Mesodermal cell (in vitro differentiated cells): ENCODE measurements around the gene SPECC1.

Experiments
- H3K27ac ChIP-seq: 2 replicates; pipeline ENCODE4 v1.7.0; 2013; ENCODE audit warnings: mild to moderate bottlenecking, low read depth, low read length, moderate library complexity; ENCODE audit not compliant: severe bottlenecking
- H3K36me3 ChIP-seq: 2 replicates; pipeline ENCODE4 v1.7.1; 2013; ENCODE audit warnings: mild to moderate bottlenecking, low read length, moderate library complexity; ENCODE audit not compliant: control insufficient read depth, insufficient read depth
- H3K4me1 ChIP-seq: one replicate; pipeline ENCODE4 v1.7.1; 2013; ENCODE audit warnings: mild to moderate bottlenecking, low read length; ENCODE audit not compliant: insufficient read depth, control insufficient read depth, poor library complexity, severe bottlenecking
- H3K4me3 ChIP-seq: 2 replicates; pipeline ENCODE4 v1.7.0; 2013; ENCODE audit warnings: low read length, control low read depth, mild to moderate bottlenecking; ENCODE audit not compliant: insufficient read depth, poor library complexity, severe bottlenecking; ENCODE audit errors: extremely low read depth
- H3K9me3 ChIP-seq: 2 replicates; pipeline ENCODE4 v1.7.1; 2013; ENCODE audit warnings: mild to moderate bottlenecking, low read length, moderate library complexity; ENCODE audit not compliant: control insufficient read depth
- WGBS, 2 experiments: methylation state at CpG; one replicate each; pipeline ENCODE4 v1.1.5; 2013; ENCODE audit warnings: missing lambda C conversion rate in 2 of 2; ENCODE audit not compliant: insufficient coverage in 2 of 2; 5-methylcytosine and 5-hydroxymethylcytosine counted together

The SPECC1 gene

DNA sequence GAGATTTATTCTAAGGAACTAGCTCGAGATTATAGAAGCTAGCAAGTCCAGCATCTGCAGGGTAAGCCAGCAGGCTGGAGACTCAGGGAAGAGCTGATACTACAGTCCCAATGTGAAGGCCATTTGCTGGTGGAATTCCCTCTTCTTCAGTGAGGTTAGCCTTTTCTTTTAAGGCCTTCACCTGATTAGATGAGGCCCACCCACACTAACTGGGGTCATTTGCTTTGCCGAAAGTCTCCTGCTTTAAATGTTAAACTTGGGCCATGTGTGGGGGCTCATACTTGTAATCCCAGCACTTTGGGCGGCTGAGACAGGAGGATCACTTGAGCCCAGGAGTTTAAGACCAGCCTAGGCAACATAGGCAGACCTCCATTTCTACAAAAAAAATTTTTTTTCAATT is 289.9 kb downstream of the SPECC1 start:
- no peak overlapping the region for H3K27ac ChIP-seq
- H3K36me3 ChIP-seq: peaks cover 38% of the 10 kb centered on the region
- 86 to 95% methylated on average over 2 to 3 of the region's 3 CpGs for WGBS, 2 experiments
- no peaks in the 10 kb centered on the region for H3K9me3 ChIP-seq
- H3K4me1 ChIP-seq: peaks cover 12% of the 10 kb centered on the region
- no peak overlapping the region for H3K4me3 ChIP-seq

DNA sequence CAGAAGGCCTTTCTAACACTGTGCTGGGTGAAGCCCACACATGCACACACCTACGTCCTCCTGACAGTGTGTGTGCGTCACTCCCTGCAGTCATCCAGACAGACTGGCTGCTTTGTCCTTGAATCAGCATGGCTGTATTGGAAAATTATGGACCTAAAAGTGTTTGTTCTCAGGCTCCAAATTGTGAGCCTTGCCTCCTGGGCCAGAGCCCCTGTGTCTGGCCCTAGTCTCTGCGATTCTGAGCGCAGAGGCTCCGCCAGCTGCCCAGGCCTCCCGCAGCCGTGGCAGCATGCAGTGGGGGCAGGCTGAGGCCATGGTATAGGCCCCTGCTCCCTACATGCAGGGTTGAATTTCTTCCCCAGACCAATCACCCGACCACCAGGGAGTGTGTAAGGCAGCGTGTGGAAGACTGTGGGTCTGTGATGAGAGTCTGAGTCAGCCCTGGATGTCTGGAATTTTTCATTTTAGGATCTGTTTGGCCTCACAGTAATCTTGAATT is 291.3 kb downstream of the SPECC1 start:
- 87 to 90% methylated on average over 3 to 5 of the region's 9 CpGs for WGBS, 2 experiments
- H3K4me1 ChIP-seq: peaks cover 12% of the 10 kb centered on the region
- peaks cover 52% of the 10 kb centered on the region for H3K36me3 ChIP-seq
- H3K9me3 ChIP-seq: peaks cover 6% of the 10 kb centered on the region
- H3K4me3 ChIP-seq: no peak overlapping the region
- H3K27ac ChIP-seq: peak overlapping the region; percentile 85

DNA sequence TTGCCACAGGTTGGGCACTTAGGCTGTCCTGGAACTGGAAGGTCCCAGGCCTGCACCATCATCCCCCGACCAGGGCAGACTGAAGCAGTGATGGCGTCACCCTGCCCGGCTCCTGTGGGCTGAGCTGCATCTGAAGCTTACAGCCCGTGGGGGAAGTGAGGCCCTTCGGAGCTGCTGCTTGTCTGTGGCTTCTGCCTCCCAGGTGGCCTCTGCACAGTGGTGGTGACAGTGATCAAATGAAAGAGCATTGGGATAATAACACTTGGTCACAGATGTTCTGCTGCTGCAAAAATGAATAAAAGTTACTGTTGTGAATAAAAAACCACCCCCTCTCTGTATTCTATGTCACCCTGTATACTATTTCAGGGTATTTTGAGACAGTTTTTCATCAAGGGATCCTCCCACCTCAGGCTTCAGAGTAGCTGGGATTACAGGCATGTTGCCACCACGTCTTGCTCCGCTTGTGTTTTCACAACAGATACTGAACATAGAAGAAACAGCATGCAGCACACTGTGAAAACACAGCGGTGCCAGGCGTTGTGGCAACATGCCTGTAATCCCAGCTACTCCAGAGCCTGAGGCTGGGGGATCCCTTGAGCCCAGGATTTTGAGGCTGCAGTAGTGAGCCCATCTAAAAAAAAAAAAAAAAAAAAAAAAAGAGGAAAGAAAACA is 293.2 kb downstream of the SPECC1 start:
- Histone ChIP-seq H3K9me3 (peaks cover 18% of the 10 kb centered on the region), H3K27ac (no peak overlapping the region), H3K4me1 (peaks cover 12% of the 10 kb centered on the region), H3K36me3 (peaks cover 61% of the 10 kb centered on the region), H3K4me3 (no peak overlapping the region)
- 92 to 93% methylated on average over 9 of the region's 9 CpGs for WGBS, 2 experiments

DNA sequence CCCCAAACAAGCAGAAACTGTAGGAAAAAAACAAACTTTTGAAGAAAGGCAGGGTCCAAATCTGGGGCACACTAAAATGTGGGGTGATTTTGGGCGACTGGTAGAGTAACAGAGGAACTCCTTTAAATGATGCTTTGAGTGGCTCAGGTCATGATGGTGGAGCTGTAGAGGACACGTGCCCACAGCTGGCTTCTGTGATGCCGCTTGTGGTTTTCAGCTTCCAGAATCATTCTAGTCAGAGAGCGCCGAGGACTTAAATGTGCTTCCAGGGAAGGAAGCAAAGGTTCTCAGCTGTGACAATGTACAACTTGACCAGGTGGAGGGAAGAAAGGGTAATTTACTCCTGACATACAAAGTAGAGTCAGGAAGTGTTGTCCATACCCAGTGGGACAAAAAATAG is 295.8 kb downstream of the SPECC1 start:
- Histone ChIP-seq H3K9me3 (peaks cover 20% of the 10 kb centered on the region), H3K4me1 (peaks cover 7% of the 10 kb centered on the region), H3K36me3 (peaks cover 57% of the 10 kb centered on the region), H3K27ac (no peak overlapping the region), H3K4me3 (no peak overlapping the region)
- WGBS, 2 experiments: 94% methylated on average over 5 of the region's 5 CpGs

DNA sequence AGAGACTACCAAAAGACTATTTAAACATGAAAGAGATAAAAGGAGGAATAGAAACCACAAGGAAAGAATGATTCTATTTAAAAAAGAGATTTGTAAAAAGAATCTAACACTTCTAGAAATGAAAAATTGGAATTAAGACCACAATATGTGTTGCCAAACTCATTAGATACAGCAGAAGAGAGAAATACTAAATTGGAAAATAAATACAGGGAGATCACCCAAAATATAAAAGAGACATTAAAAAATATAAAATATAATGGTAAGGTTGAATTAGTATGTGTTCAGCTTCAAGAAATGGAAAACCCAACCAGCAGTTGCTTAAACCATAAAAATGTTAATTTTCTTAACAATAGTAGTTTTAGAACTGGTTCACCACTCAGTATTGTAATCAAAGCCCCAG is 297.8 kb downstream of the SPECC1 start:
- Histone ChIP-seq H3K36me3 (peaks cover 58% of the 10 kb centered on the region), H3K4me3 (no peak overlapping the region), H3K9me3 (peaks cover 20% of the 10 kb centered on the region), H3K27ac (no peak overlapping the region), H3K4me1 (no peaks in the 10 kb centered on the region)

DNA sequence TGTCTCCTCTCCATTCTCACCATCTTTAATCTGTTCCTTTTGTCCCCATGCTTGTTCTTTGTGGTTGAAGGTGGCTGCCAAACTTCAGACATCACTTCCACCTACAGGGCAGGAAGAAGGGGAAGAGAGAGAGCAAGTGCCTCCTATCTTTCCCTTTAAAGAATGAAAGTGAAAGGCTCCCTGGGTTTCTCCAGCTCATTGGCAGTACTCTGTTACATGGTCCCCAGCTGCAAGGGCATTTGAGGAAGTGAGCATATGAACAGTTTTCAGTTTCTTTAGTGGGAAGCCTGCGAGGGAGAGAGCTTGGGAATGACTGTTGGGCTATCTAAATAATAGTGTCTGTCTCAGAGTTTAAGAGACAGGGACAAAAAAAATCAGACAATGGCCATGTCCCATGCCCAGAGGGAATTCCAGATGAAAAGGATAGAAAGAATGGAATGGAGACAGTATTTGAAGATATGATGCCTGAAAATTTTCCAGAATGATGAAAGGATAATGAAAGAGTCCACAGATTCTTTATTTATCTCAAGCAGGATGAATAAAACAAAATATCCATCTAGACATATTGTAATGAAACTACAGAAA is 298.3 kb downstream of the SPECC1 start:
- WGBS, 2 experiments: 100% methylated on average over 1 of the region's 1 CpG
- Histone ChIP-seq H3K4me3 (no peak overlapping the region), H3K9me3 (peaks cover 20% of the 10 kb centered on the region), H3K36me3 (peaks cover 55% of the 10 kb centered on the region), H3K4me1 (no peaks in the 10 kb centered on the region), H3K27ac (no peak overlapping the region)

DNA sequence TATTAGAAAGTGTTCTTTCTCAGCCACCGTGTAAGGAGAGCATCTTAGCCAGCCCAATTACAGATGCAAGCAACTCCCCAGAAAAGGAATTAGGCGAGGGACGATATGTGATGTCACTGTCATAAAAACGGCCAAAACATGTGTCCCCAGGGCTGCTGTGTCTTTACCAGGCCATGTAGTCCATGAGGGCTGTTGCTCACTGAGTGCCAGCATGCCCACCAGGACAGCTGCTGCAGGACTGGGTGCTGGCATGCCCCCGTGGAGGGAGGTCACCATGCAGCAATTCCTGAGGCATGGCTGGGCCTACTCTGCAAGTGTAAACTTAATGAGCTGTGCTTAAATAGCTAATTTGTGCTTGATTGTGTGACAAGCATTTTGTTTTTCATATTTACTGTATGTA is 301.3 kb downstream of the SPECC1 start:
- 95 to 97% methylated on average over 4 to 5 of the region's 5 CpGs for WGBS, 2 experiments

DNA sequence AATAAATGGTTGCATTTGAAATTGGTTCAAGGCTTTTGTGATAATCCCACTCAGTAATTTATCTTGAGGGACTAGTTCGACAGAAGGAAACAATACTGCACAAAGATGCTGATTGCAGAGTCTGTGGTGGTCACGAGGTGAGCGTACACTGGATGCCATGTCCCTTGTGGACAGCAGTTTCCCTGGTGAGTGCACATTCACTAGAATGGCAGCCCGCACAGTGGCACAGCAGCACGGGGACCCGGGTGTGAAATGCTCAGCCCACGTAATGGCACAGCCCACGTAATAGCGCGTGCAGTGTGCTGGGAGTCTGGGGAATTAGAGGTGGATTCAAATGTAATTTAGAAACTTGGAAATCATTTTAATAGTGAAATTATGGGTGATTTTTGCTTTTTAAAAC is 304.1 kb downstream of the SPECC1 start:
- Histone ChIP-seq H3K9me3 (no peaks in the 10 kb centered on the region), H3K4me1 (no peaks in the 10 kb centered on the region), H3K27ac (no peak overlapping the region), H3K36me3 (peaks cover 48% of the 10 kb centered on the region), H3K4me3 (no peak overlapping the region)
- 97 to 99% methylated on average over 10 of the region's 10 CpGs for WGBS, 2 experiments

More for the DNA sequence above, 301.3 kb downstream of the SPECC1 start:
- Histone ChIP-seq H3K36me3 (peaks cover 60% of the 10 kb centered on the region), H3K4me3 (no peak overlapping the region), H3K27ac (no peak overlapping the region), H3K9me3 (peaks cover 14% of the 10 kb centered on the region), H3K4me1 (no peaks in the 10 kb centered on the region)

DNA sequence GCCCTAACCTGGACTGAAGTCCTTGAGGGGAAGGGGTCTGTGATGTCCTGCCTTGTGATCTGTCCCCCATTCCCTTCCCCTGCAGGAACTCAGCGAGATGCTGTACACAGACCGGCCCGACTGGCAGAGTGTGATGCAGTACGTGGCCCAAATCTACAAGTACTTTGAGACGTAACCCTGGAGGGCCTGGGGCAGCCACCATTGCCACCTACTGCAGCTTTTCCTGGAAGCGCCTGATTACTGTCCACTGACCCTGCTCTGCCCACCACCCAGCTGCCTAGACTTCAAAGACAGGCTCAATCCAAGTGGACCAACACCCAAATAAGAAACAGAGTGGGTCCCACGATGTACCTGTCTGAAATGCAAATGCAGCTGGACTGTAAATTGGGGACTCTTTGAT is 304.7 kb downstream of the SPECC1 start:
- H3K9me3 ChIP-seq: no peaks in the 10 kb centered on the region
- WGBS, 2 experiments: 88 to 95% methylated on average over 6 to 7 of the region's 7 CpGs
- H3K36me3 ChIP-seq: peaks cover 44% of the 10 kb centered on the region
- no peak overlapping the region for H3K27ac ChIP-seq
- no peak overlapping the region for H3K4me3 ChIP-seq
- H3K4me1 ChIP-seq: no peaks in the 10 kb centered on the region

DNA sequence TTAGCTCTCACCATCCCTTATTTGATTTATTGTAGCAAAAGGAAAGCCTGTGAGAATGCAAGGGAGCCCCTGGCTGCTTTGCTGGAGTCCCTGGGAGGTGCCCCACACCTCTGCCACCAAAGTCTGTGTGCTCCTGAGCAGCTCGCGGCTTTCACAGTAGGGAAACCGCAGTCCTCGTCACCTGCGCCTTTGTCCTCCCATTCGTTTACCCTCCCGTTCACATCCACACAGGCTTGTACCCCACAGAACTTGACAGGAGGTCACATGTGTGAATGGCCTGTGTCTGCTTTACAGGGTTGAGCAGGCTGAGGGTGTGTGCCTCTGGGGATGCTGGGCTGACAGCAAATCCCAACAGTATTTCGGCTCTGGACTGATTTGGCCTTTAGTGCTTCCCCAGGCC is 305.7 kb downstream of the SPECC1 start:
- 94 to 100% methylated on average over 3 to 6 of the region's 8 CpGs for WGBS, 2 experiments
- no peak overlapping the region for H3K27ac ChIP-seq
- no peak overlapping the region for H3K4me3 ChIP-seq

DNA sequence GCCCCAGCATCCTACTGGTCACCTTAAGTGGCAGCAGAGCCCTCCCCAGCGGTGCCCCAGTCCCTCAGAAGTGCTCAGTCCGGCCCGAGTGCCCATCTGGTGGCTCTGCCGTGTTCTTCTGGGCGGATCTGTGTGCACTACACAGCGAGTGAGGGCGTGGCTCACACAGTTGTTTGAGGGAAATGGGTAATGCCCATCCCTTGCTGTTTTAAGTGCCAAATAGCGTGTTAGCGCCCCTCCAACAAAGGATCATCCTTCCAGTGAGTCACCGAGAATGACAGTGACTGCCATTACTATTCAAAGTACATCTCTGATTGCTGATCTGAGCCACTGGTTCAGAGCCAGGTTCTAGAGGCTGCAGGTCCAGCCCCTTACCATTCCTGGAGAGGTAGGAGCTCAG is 306.2 kb downstream of the SPECC1 start:
- Histone ChIP-seq H3K4me1 (no peaks in the 10 kb centered on the region), H3K36me3 (peaks cover 38% of the 10 kb centered on the region), H3K4me3 (no peak overlapping the region), H3K9me3 (no peaks in the 10 kb centered on the region), H3K27ac (no peak overlapping the region)
- 95 to 96% methylated on average over 10 of the region's 10 CpGs for WGBS, 2 experiments

More for the DNA sequence above, 305.7 kb downstream of the SPECC1 start:
- no peaks in the 10 kb centered on the region for H3K9me3 ChIP-seq
- H3K36me3 ChIP-seq: peaks cover 40% of the 10 kb centered on the region
- no peaks in the 10 kb centered on the region for H3K4me1 ChIP-seq
